GM19035 (cell line): ENCODE data around the gene MRPL47.
"Not testable (repeated sequence)": the region's sequence is repeated elsewhere in the genome, so short reads cannot be mapped to it uniquely, and the experiment has no call there.

Source experiments
- ATAC-seq: cut with Tn5 transposase; IDR thresholded peaks from one replicate; pipeline ENCODE4 v1.9.1; 2021; ENCODE audit not compliant: unreplicated experiment

The MRPL47 gene

DNA sequence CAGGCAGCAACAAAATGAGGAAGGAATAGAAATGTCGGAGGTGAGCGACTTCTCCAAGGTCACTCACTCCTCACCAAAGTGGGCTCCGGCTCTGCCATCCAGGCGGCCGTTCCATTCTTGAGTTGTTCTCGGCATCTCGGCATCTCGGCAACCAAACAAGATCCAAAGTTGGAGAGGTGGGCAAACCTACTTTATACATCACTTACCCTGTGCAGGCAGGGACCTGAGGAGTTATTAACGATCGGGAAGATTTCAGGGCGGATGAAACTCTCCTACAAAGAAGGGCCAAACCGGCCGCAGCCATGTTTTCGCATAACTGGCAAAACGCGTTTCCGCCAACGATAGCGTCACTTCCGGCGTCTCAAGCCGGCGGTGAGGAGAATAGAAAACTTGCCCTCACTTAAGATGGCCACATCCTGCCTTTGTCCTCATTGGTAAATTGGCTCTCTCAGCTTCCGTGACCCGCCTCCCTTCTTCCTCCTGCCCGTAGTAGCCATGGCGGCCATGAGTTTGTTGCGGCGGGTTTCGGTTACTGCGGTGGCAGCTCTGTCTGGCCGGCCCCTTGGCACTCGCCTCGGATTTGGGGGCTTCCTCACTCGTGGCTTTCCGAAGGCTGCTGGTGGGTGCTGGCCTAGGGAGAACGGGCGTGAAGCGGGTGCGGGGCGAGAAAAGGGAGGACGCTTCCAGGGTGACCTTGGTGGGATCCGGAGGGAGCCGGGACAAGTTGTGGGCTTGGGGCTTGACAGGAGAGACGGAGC is at the start of gene MRPL47, which contains the start of gene NDUFB5:
Gene MRPL47, minus strand, starts transcription at position 318 of the 758 bp plus-strand sequence. Its CDS starts 14 bp downstream, at position 304.
Gene NDUFB5, plus strand, starts transcription at position 474 of the 758 bp plus-strand sequence. Its CDS starts 22 bp downstream, at position 496.
- ATAC-seq: peak; percentile 97

DNA sequence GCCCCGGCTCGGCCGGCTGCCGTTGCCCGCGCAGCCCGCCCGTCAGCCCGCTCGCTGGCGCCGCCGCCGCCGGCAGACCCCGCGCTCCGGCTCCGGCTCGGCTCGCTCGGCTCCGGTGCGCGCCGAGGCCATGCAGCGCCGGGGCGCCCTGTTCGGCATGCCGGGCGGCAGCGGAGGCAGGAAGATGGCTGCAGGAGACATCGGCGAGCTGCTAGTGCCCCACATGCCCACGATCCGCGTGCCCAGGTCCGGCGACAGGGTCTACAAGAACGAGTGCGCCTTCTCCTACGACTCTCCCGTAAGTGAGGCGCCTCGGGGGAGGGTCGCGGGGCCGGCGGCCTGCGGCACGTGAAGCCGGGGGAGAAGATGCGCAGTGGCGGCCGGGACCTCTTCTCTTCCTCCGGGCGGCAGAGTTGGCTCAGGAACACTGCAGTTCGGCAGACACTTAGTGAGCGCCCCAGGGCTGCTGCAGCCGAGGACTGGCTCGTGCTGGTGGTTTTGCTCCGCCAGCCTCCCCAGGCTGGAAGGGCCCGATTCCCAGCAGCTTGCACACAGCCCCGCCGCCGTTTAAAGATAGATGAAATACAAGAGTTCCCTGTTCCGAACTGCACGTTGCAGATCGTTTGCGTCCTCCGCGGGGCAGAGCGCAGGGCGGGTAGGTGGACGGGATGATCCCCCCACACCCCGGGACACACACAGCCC is 48.8 kb upstream of the MRPL47 start:
- peak; percentile 68 for ATAC-seq

DNA sequence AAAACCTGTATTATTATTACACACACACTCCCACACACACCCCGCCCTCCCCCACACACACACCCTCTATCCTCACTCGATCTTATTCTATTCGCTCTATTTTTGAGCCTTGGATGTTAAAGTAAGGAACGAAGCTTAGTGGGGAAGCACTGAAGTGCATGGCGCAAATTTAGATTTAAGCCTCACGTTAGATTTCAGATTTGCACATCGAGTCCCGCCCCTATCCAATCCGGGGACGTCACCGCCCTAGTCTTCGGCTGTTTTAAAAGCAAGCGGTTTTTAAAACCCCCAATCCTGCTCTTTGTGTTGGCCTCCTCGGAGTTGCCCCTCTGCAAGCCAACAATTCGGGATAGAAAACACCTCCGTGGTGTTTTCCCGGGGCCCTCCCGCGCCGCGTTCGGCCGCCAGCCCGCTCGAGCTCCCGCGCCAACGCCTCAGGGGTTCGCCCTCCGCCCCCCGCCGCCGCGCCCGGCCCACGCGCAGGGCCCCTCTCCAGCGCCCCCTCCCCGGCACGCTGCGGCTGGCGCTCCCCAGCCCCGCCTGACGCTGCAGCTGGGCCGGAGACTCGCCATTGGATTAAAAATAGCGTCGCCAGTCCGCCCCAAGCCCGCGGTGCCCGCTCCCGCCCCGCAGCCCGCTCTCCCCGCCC is 48.1 kb upstream of the MRPL47 start, which contains the start of gene USP13:
Gene USP13, plus strand, starts transcription at position 594 of the 649 bp plus-strand sequence. CDS start 186 bp downstream, outside the sequence.
- peak; percentile 58 for ATAC-seq

- no peak for ATAC-seq
Measured at GRCh38 chr3:179651687-179652446, 47.4 kb upstream of the MRPL47 start.

- no peak for ATAC-seq
Measured at GRCh38 chr3:179646177-179646576, 41.7 kb upstream of the MRPL47 start.

GRCh38 chr3:179643837-179644236 is 39.4 kb upstream of the MRPL47 start:
- ATAC-seq: not testable (repeated sequence)

DNA sequence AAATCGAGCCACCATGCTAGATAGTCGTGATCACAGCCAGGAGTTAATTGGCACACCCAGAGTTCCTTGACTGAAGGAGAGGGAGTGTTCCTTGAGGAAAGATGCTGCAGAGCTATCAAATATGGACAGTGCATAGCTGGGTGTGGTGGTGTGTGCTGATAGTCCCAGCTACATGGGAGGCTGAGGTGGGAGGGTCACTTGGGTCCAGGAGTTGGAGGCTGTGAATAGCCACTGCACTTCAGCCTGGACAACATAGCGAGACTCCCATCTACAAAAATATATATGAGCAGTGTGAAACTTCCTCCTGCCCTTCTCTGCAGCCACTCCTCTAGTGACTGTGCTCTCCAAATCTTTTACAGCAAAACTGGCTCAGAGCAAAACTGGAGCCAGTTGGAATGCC is 38.4 kb upstream of the MRPL47 start:
- ATAC-seq: no peak

GRCh38 chr3:179640469-179640868 is 36.0 kb upstream of the MRPL47 start:
- no peak for ATAC-seq

DNA sequence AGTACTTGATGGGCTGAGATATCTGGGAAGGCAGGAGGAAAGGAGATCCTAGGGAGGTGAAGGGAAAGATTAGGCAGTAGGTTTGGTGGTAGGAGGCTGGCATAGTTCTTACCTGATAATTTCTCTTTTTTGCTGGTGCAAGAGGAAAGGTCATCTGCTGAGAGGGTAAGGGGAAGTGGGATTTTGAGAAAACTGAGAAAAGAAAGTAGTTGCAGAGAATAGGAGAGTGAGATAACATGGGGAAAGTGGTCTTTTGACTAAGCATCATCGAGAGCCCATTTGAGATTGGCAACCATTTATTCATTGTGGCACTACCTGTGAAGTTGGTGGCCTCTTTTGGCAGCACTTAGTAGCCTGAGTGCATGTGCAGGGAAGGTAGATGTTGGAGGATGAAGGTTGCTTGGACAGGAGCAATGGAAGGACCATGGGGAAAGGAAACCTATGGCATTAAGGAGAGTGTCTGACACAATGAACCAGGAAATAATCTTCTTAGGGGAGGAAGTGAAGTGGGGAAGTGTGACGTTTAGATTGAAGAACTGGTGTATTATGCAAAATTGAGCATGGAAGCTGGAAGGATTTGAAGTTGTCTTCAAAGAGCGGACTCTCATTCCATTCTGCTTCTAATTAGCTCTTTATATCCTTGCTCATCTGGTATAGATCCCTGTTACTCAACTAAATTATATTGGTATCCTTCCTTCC is 26.5 kb upstream of the MRPL47 start:
- ATAC-seq: no peak

GRCh38 chr3:179624451-179624850 is 20.0 kb upstream of the MRPL47 start:
- no peak for ATAC-seq

DNA sequence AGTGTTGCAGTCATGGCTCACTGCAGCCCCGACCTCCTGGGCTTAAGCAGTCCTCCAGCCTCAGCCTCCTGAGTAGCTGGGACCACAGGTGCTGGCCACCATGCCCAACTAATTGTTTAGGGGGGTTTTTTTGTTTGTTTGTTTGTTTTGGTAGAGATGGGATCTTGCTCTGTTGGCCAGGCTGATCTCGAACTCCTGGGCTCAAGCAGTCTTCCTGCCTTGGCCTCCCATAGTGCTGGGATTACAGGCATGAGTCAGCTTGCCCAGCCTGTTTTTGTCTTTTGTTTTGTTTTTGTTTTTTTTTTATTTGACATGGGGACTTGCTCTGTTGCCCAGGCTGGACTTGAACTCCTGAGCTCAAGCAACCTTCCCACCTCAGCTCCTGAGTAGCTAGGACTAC is 17.6 kb upstream of the MRPL47 start:
- ATAC-seq: no peak

- ATAC-seq: no peak
Measured at GRCh38 chr3:179615458-179616173, 11.2 kb upstream of the MRPL47 start.

GRCh38 chr3:179613807-179614206 is 9.4 kb upstream of the MRPL47 start:
- no peak for ATAC-seq

DNA sequence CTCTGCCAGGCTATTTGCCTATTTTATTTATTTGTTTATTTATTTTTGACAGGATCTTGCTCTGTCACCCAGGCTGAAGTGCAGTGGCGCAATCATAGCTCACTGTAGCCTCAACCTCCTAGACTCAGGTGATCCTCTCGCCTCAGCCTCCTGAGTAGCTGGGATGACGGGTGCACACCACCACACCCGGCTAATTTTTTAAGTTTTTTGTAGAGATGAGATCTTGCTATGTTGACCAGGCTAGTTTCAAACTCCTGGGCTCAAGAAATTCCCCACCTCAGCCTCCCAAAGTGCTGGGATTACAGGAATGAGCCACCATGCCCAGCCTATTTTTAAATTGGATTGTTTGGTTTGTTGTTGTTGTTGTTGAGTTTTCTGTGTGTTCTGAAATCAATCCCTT is 5.6 kb upstream of the MRPL47 start:
- no peak for ATAC-seq

GRCh38 chr3:179608931-179609720 is 4.7 kb upstream of the MRPL47 start:
- peak; percentile 51 for ATAC-seq

DNA sequence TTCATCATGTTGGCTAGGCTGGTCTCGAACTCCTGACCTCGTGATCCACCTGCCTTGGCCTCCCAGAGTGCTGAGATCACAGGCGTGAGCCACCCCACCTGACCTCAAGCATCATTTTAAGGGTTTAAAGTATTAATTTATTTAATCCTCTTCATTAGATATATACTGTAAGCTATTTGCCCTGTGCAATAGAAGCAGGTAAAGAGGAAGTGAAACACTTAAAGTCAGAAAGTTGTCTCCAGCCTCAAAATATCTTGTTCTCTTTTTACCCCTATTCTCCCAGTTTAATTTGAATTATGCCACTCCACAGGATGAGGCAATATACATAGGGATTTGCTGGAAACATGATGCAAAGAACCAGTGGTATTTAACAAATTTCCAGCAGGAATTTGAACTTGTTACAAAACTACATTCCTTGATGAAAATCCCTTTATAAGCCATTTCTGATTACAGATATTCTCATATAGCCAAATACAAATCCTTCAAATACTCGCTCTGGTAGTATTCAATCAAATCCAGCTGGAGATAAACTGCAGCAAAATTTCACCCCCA is 2.2 kb upstream of the MRPL47 start:
- no peak for ATAC-seq

- no peak for ATAC-seq
Measured at GRCh38 chr3:179603831-179604230, 607 bp downstream of the MRPL47 start.

DNA sequence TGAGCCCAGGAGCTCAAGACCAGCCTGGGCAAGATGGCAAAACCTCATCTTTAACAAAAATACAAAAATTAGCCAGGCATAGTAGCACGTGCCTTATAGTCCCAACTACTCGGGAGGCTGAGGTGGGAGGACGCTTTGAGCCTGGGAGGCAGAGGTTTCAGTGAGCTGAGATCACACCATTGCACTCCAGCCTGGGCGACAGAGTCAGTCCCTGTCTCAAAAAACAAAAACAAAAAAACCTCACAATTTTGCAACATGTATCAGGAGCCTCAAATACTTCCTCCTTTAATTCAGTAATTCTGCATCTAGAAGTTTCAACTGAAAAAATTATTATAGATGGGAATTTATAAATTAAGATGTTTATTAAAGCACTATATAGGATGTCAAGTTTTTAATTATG is 1.1 kb downstream of the MRPL47 start:
- no peak for ATAC-seq

DNA sequence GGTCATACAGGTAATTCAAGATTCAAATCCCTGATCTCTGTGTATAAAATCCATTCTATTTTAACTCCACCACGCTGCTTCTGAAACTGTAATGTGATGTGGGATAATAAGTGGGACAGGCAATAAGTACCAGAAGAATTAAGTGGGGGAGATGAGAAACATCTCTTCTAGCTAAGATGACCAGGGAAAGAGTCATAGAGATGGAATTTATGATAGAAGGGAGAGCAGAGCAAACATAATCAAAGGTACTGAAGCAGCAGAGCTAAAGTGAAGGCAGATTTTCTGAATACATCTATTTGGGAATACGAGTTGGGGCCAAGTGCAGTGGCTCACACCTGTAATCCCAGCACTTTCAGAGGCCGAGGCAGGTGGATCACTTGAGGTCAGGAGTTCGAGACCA is 4.9 kb downstream of the MRPL47 start:
- ATAC-seq: no peak
